Activated naive CD4-positive, alpha-beta T cell treated with anti-CD3 and anti-CD28 coated beads for 36 hours (primary cell): ENCODE results near the gene POLA2. TPM values are rescaled to one million over a fixed set of nuclear protein-coding genes. Genes with fewer than 3 reads are reported as not detected.
A peak's percentile ranks its signal among the peaks of the same experiment; 100 is the strongest.

Experiments used
- CTCF ChIA-PET: fragments of 350-600 bp; sonication (Branson Sonifier 250); formaldehyde crosslinking; loops from one replicate; lab custom pipeline; 2021; ENCODE audit warnings: antibody characterized with exemption; lab: Charles Lee
- DNase-seq: peaks from one replicate; pipeline ENCODE4 v3.0.0-alpha.2; 2020
- H3K27ac Mint-ChIP-seq: one replicate; pipeline ENCODE4 v1.8.0; 2021; ENCODE audit warnings: mild to moderate bottlenecking, mixed read lengths
- H3K27me3 Mint-ChIP-seq: one replicate; pipeline ENCODE4 v1.8.0; 2021; ENCODE audit warnings: low read depth, mixed read lengths
- H3K36me3 Mint-ChIP-seq: one replicate; pipeline ENCODE4 v1.8.0; 2021; ENCODE audit warnings: low read depth, mixed read lengths
- H3K4me1 Mint-ChIP-seq: one replicate; pipeline ENCODE4 v1.8.0; 2021; ENCODE audit warnings: low read depth, mixed read lengths
- H3K4me3 Mint-ChIP-seq: one replicate; pipeline ENCODE4 v1.8.0; 2021; ENCODE audit warnings: mild to moderate bottlenecking, moderate library complexity, mixed read lengths
- H3K9me3 Mint-ChIP-seq: one replicate; pipeline ENCODE4 v1.8.0; 2021; ENCODE audit warnings: mixed read lengths
- intact Hi-C: fragments of 100-400 bp; cut with micrococcal nuclease; formaldehyde crosslinking; loops from one replicate; pipeline ENCODE4 v1.15.1; 2023
- total RNA-seq, 2 experiments: library from RNA; stranded (reverse); gene quantifications; one replicate each; pipeline ENCODE4 v1.2.3, GENCODE V29; 2021

Gene POLA2
- total RNA-seq, 2 experiments from 2014 or later, result 65.1 to 67.0 TPM

- CTCF ChIA-PET, result interaction anchor here (0.6 to 1.4 kb wide), 4 partner anchors 12 to 40 kb away, joined by 3 to 4 read pairs (median 3); no protein-coding TSS in a partner anchor
- H3K27me3 Mint-ChIP-seq, result no peaks in the 10 kb centered on the region
- H3K4me1 Mint-ChIP-seq, result no peaks in the 10 kb centered on the region
- peaks cover 66% of the 10 kb centered on the region for H3K36me3 Mint-ChIP-seq
- H3K9me3 Mint-ChIP-seq, result no peaks in the 10 kb centered on the region
- intact Hi-C loops, result no loop called here
- no peak overlapping the region for H3K4me3 Mint-ChIP-seq
- H3K27ac Mint-ChIP-seq, result no peak overlapping the region
- no peak for DNase-seq
Observed at GRCh38 chr11:65290448-65291165, 28.8 kb downstream of the POLA2 start.

DNA sequence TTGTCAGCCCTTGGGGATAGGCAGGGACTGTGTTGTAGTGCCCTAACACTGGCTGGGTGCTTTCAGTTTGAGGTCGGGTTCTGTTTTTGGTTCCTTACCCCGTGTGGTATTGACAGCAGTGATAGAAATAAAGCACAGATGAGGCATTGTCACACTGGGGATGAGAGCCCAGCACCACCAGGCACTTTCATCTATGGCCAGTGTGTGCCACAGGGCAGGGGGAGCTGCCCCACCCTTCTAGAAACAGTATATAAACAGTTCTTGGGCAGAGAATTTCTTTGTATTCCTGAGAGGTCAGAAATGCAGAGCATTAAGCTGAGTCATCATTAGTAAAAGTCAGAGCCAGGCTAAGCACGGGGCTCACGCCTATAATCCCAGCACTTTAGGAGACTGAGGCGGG, 29.9 kb downstream of the POLA2 start:
- intact Hi-C loops, result no loop called here
- Mint-ChIP-seq H3K4me1 (no peaks in the 10 kb centered on the region), H3K4me3 (no peak overlapping the region), H3K27ac (peak overlapping the region; percentile 48), H3K36me3 (peaks cover 64% of the 10 kb centered on the region), H3K9me3 (no peaks in the 10 kb centered on the region), H3K27me3 (no peaks in the 10 kb centered on the region)
- CTCF ChIA-PET, result no interaction called here
- DNase-seq, result no peak

- H3K27ac Mint-ChIP-seq, result no peak overlapping the region
- no peaks in the 10 kb centered on the region for H3K27me3 Mint-ChIP-seq
- CTCF ChIA-PET, result no interaction called here
- intact Hi-C loops, result no loop called here
- no peak for DNase-seq
- no peak overlapping the region for H3K4me3 Mint-ChIP-seq
- H3K4me1 Mint-ChIP-seq, result no peaks in the 10 kb centered on the region
- H3K9me3 Mint-ChIP-seq, result no peaks in the 10 kb centered on the region
- H3K36me3 Mint-ChIP-seq, result peaks cover 59% of the 10 kb centered on the region
Observed at GRCh38 chr11:65292890-65293289, 31.1 kb downstream of the POLA2 start.

GRCh38 chr11:65293909-65294381, 32.2 kb downstream of the POLA2 start:
- Mint-ChIP-seq H3K36me3 (peaks cover 54% of the 10 kb centered on the region), H3K4me1 (no peaks in the 10 kb centered on the region), H3K27ac (no peak overlapping the region), H3K27me3 (no peaks in the 10 kb centered on the region), H3K4me3 (no peak overlapping the region), H3K9me3 (no peaks in the 10 kb centered on the region)
- intact Hi-C loops, result no loop called here
- DNase-seq, result no peak
- CTCF ChIA-PET, result interaction anchor here (0.6 to 2.3 kb wide), 3 partner anchors 10 to 36 kb away, joined by 3 to 8 read pairs (median 8); partner anchors contain the start of gene CDC42EP2

GRCh38 chr11:65295001-65295400, 33.2 kb downstream of the POLA2 start:
- CTCF ChIA-PET, result interaction anchor here (0.5 to 2.3 kb wide), 3 partner anchors 22 to 56 kb away, joined by 3 to 8 read pairs (median 5); no protein-coding TSS in a partner anchor
- H3K27me3 Mint-ChIP-seq, result no peaks in the 10 kb centered on the region
- no peak overlapping the region for H3K27ac Mint-ChIP-seq
- no peaks in the 10 kb centered on the region for H3K9me3 Mint-ChIP-seq
- intact Hi-C loops, result no loop called here
- DNase-seq, result no peak
- H3K36me3 Mint-ChIP-seq, result peaks cover 46% of the 10 kb centered on the region
- H3K4me1 Mint-ChIP-seq, result no peaks in the 10 kb centered on the region
- no peak overlapping the region for H3K4me3 Mint-ChIP-seq

DNA sequence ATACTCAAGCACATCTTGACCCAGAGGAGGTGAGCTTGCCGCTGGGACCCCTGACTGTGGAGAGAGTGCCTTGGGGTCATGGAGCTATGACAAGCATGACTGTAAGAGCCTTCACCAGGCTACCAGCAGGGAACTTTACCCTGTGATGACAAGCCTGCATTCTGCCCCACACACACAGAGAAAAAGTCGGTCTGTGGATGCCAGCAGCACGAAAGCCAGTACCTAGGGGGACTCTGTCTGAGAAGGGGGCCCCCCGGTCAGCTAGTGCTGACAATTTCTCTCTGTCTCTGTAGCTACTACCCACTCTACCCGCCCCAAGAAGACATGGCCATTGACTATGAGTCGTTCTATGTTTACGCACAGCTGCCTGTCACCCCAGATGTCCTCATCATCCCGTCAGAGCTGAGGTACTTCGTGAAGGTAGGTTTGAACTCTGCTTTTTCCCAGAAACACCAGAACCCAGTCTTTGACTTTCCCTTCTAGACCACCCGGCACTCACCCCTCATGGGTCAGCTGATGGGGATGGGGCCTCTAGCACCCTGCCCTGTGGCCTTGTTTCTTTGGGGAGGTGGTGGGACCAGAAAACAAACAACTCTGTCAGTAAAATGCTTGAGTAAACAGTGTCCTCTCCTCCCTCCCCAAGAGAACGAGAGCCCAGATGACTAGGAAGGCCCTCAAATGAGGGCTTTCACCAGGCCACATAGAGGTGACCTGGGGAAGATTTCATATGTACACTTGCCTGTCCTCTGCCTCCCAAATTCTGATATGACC, 34.0 kb downstream of the POLA2 start:
- CTCF ChIA-PET, result interaction anchor here (0.8 to 2.3 kb wide), 5 partner anchors 19 to 65 kb away, joined by 3 to 8 read pairs (median 4); partner anchors contain the start of gene CDC42EP2
- Mint-ChIP-seq H3K27ac (no peak overlapping the region), H3K4me3 (no peak overlapping the region), H3K36me3 (peaks cover 43% of the 10 kb centered on the region), H3K27me3 (no peaks in the 10 kb centered on the region), H3K4me1 (no peaks in the 10 kb centered on the region), H3K9me3 (no peaks in the 10 kb centered on the region)
- DNase-seq, result no peak
- intact Hi-C loops, result no loop called here

DNA sequence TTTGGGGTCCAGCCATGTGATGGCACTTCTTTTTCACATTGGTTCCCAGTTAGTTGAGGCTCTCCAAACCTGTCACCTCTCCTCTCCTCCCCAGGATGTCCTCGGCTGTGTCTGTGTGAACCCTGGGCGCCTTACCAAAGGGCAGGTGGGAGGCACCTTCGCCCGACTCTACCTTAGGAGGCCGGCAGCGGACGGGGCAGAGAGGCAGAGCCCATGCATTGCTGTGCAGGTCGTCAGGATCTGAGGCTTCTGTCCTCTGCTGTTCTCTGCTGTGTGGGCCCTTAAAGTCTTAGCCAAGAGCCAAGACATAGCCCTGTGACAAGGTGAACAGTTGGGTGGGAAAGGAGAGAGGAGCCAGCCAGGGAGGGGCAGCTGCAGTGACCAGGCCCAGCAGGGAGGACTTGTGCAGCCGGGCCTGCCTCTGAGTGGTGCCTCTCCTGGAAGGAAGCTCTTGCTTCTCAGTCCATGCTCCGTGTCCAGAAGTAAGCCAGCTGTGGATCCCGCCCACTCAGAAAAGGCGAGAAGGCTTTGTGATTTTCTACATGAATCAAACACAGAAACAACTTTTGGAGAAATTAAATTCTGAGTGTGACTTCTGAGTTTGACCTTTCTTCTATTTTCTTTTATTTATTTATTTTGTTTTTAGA, 35.4 kb downstream of the POLA2 start:
- intact Hi-C loops, result no loop called here
- Mint-ChIP-seq H3K4me3 (no peak overlapping the region), H3K9me3 (no peaks in the 10 kb centered on the region), H3K27me3 (no peaks in the 10 kb centered on the region), H3K36me3 (peaks cover 34% of the 10 kb centered on the region), H3K27ac (no peak overlapping the region), H3K4me1 (no peaks in the 10 kb centered on the region)
- DNase-seq, result no peak
- CTCF ChIA-PET, result interaction anchor here (1.5 to 1.7 kb wide), 2 partner anchors 18 to 22 kb away, joined by 4 to 7 read pairs; partner anchors contain the start of gene CDC42EP2

DNA sequence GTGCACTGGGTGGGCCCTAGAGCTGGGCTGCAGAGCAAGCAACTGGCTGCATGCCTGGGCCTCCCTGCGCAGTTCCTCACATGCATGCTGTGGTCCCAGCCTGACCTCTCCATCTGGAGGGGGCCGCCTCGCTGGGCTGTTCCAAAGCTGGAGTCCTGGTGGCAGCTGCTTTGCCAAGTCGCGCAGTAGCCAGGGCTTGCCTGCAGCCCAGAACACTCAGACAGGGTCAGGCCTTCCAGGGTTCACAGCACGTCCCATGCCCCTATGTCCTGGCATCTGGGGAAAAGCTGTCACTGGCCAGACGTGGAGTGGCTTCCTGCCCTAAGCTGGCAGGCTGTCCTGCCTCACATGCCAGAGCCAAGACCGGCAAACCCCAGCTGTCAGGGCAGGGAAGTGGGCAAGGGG, 36.4 kb downstream of the POLA2 start:
- Mint-ChIP-seq H3K9me3 (no peaks in the 10 kb centered on the region), H3K27me3 (no peaks in the 10 kb centered on the region), H3K27ac (no peak overlapping the region), H3K4me3 (no peak overlapping the region), H3K4me1 (no peaks in the 10 kb centered on the region), H3K36me3 (peaks cover 28% of the 10 kb centered on the region)
- DNase-seq, result no peak
- CTCF ChIA-PET, result no interaction called here
- intact Hi-C loops, result no loop called here

DNA sequence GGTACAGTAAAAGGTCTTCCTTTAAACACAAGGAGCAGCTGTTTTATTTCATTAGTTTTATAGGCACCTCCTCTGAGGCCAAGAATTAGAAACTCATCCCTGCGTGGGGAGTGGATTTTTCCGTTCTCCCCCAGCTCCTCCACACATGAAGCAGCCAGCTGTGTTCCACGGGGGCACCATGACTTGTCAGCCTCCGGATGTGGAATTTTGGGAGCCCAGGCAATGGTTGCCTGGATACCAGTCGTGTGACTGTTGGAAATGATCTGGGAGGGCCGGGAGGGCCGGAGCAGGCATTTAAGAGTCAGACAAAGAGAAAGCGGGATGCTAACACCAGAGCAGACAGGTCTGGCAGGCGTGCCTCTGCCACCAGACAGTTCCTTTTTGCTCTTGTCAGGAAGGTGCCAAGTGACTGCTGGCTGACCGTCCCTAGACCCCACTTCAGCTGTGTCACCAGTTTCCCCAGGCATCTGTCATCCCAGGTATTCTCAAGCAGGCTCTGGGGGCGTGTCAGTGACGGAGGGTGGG, 37.0 kb downstream of the POLA2 start:
- Mint-ChIP-seq H3K36me3 (peaks cover 25% of the 10 kb centered on the region), H3K4me1 (no peaks in the 10 kb centered on the region), H3K27ac (no peak overlapping the region), H3K4me3 (no peak overlapping the region), H3K27me3 (no peaks in the 10 kb centered on the region), H3K9me3 (no peaks in the 10 kb centered on the region)
- CTCF ChIA-PET, result interaction anchor here (0.9 kb wide), 1 partner anchor 14 kb away, joined by 3 read pairs; no protein-coding TSS in a partner anchor
- DNase-seq, result no peak
- intact Hi-C loops, result no loop called here

DNA sequence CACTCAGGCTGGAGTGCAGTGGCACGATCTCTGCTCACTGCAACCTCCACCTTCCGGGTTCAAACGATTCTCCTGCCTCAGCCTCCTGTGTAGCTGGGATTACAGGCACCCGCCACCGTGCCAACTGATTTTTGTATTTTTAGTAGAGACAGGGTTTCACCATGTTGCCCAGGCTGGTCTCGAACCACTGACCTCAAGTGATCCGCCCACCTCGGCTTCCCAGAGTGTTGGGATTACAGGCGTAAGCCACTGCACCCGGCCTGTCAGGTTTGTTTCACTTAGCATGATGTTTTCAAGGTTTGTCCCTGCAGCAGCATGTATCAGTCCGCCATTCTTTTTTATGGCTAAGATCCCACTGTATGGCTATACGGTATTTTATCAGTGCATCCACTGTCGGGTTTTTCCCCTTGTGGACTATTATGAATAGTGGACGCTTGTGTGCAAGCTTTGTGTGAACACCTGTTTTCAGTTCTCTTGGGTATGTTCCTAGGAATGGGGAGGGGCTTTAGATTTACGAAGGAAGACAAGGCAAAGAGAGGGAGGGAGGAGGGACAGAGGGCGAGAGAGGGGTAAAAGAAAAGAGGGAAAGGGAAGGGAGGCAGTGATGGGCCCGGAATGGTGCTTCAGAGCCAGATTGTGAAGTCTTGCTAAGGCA, 39.0 kb downstream of the POLA2 start:
- intact Hi-C loops, result no loop called here
- Mint-ChIP-seq H3K27me3 (no peaks in the 10 kb centered on the region), H3K27ac (no peak overlapping the region), H3K9me3 (no peaks in the 10 kb centered on the region), H3K4me3 (no peak overlapping the region), H3K36me3 (peaks cover 20% of the 10 kb centered on the region), H3K4me1 (no peaks in the 10 kb centered on the region)
- DNase-seq, result no peak
- CTCF ChIA-PET, result no interaction called here

- DNase-seq, result no peak
- CTCF ChIA-PET, result interaction anchor here (0.8 kb wide), 1 partner anchor 11 kb away, joined by 3 read pairs; no protein-coding TSS in a partner anchor
- no peak overlapping the region for H3K27ac Mint-ChIP-seq
- H3K27me3 Mint-ChIP-seq, result no peaks in the 10 kb centered on the region
- H3K4me3 Mint-ChIP-seq, result no peak overlapping the region
- intact Hi-C loops, result no loop called here
- H3K4me1 Mint-ChIP-seq, result no peaks in the 10 kb centered on the region
- H3K36me3 Mint-ChIP-seq, result peaks cover 18% of the 10 kb centered on the region
- no peaks in the 10 kb centered on the region for H3K9me3 Mint-ChIP-seq
Observed at GRCh38 chr11:65301491-65302329, 39.9 kb downstream of the POLA2 start.
